ENCODE measurements around the gene NSA2. TPM values are rescaled to one million over a fixed set of nuclear protein-coding genes. Genes with fewer than 3 reads are reported as not detected.

Gene NSA2
- total RNA-seq, 1 experiment from 2014 or later: 106 TPM

DNA sequence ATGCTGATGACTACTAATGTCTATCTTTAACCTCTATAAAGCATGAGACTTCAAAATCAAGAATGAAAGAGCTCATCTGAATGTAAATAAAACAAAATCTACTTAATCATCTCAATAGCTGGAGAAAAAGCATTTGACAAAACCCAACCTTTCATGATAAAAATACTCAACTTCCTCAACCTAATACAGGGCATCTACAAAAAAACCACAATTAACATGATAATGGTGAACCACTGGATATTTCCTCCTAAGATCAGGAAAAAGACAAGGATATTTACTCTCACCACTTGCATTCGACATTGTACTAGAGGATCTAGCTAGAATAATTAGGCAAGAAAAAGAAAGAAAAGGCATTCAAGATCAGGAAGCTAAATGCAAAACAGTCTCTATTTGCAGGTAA is 49.8 kb downstream of the NSA2 start:
- POLR2A ChIA-PET: interaction anchor here (0.5 to 1.2 kb wide), 4 partner anchors 9 to 1337 kb away, joined by 3 to 4 read pairs (median 4); no protein-coding TSS in a partner anchor
- Mint-ChIP-seq H3K9me3 (ENCODE audit: unreplicated experiment) (no peaks in the 10 kb centered on the region), H3K4me3 (ENCODE audit: unreplicated experiment) (no peak overlapping the region), H3K36me3 (ENCODE audit: insufficient read depth, unreplicated experiment) (peaks cover 5% of the 10 kb centered on the region), H3K27ac (ENCODE audit: low read depth, unreplicated experiment) (no peak overlapping the region), H3K4me1 (ENCODE audit: insufficient read depth, unreplicated experiment) (no peaks in the 10 kb centered on the region), H3K27me3 (ENCODE audit: insufficient read depth, unreplicated experiment) (no peaks in the 10 kb centered on the region)
- DNase-seq (ENCODE audit: unreplicated experiment): no peak
- no peak for TF ChIP-seq CTCF (IDR thresholded peaks at IDR 0.05; ENCODE audit: unreplicated experiment)
- CTCF ChIA-PET: no interaction called here
- intact Hi-C loops (cut with micrococcal nuclease): no loop called here
- no TSS peak for BruUV-seq (replicated peaks)

- intact Hi-C loops (cut with micrococcal nuclease): no loop called here
- Mint-ChIP-seq H3K27ac (ENCODE audit: low read depth, unreplicated experiment) (no peak overlapping the region), H3K4me3 (ENCODE audit: unreplicated experiment) (no peak overlapping the region), H3K9me3 (ENCODE audit: unreplicated experiment) (no peaks in the 10 kb centered on the region), H3K27me3 (ENCODE audit: insufficient read depth, unreplicated experiment) (no peaks in the 10 kb centered on the region), H3K36me3 (ENCODE audit: insufficient read depth, unreplicated experiment) (no peaks in the 10 kb centered on the region), H3K4me1 (ENCODE audit: insufficient read depth, unreplicated experiment) (peaks cover 6% of the 10 kb centered on the region)
- CTCF ChIA-PET: interaction anchor here (0.5 kb wide), 1 partner anchor 81 kb away, joined by 3 read pairs; no protein-coding TSS in a partner anchor
- no TSS peak for BruUV-seq (replicated peaks)
- POLR2A ChIA-PET: interaction anchor here (0.9 to 1.1 kb wide), 2 partner anchors 11 to 56 kb away, joined by 4 to 5 read pairs; partner anchors contain the start of gene GFM2
- DNase-seq (ENCODE audit: unreplicated experiment): no peak
- no peak for TF ChIP-seq CTCF (IDR thresholded peaks at IDR 0.05; ENCODE audit: unreplicated experiment)
Measured at GRCh38 chr5:74822288-74822687, 55.2 kb downstream of the NSA2 start.

DNA sequence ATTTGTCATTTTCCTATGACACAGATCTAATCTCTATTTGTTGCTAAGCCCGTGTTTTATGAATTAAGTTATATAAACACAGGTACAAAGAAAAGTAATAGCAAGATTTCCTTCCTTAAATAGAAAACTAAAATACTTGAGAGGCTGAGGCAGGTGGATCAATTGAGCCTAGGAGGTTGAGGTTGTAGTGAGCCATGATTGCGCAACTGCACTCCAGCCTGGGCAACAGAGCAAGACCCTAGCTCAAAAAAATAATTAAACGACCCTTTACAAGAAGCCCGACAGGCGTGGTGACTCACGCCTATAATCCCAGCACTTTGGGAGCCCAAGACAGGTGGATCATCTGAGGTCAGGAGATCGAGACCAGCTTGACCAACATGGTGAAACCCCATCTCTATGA is 62.4 kb downstream of the NSA2 start:
- Mint-ChIP-seq H3K4me1 (ENCODE audit: insufficient read depth, unreplicated experiment) (no peaks in the 10 kb centered on the region), H3K36me3 (ENCODE audit: insufficient read depth, unreplicated experiment) (peaks cover 6% of the 10 kb centered on the region), H3K9me3 (ENCODE audit: unreplicated experiment) (no peaks in the 10 kb centered on the region), H3K27ac (ENCODE audit: low read depth, unreplicated experiment) (no peak overlapping the region), H3K4me3 (ENCODE audit: unreplicated experiment) (no peak overlapping the region), H3K27me3 (ENCODE audit: insufficient read depth, unreplicated experiment) (no peaks in the 10 kb centered on the region)
- DNase-seq (ENCODE audit: unreplicated experiment): no peak
- BruUV-seq (replicated peaks): no TSS peak
- ChIA-PET CTCF (no interaction called here), POLR2A (no interaction called here)
- intact Hi-C loops (cut with micrococcal nuclease): no loop called here
- no peak for TF ChIP-seq CTCF (IDR thresholded peaks at IDR 0.05; ENCODE audit: unreplicated experiment)

Other genes with a start within 250 kb of the NSA2 start
- 10.7 and 12.9 TPM in 2 replicates for gene ENC1, start 126.5 kb upstream of the NSA2 start, total RNA-seq (2022)
- 82.8 and 93.7 TPM in 2 replicates for gene HEXB, start 82.0 kb upstream of the NSA2 start, total RNA-seq (2022)
- gene GFM2, start 132 bp upstream of the NSA2 start, total RNA-seq (2022): 26.4 and 31.9 TPM in 2 replicates
- 13.5 and 14.3 TPM in 2 replicates for gene FAM169A, start 99.1 kb downstream of the NSA2 start, total RNA-seq (2022)

All from MCF 10A (cell line).